ENCODE measurements around the gene MPRIP.

The MPRIP gene

GRCh38 chr17:17091856-17092756 is 49.8 kb downstream of the MPRIP start:
- in situ Hi-C loops (cut with HindIII; ENCODE audit: low sequenced_read_pairs) = loop anchor here (25.0 kb wide), 1 partner anchor 205 kb away; no protein-coding TSS in a partner anchor
- TF ChIP-seq CTCF (IDR thresholded peaks at IDR 0.05; ENCODE audit: low read depth, low read length, missing control alignments) = no peak
- no peak for DNase-seq (ENCODE audit: low read depth)
- H3K4me3 ChIP-seq (ENCODE audit: low read depth, low read length) = no peak overlapping the region

- no peak for DNase-seq (ENCODE audit: low read depth)
- in situ Hi-C loops (cut with HindIII; ENCODE audit: low sequenced_read_pairs) = loop anchor here (25.0 kb wide), 1 partner anchor 206 kb away; no protein-coding TSS in a partner anchor
- no peak for TF ChIP-seq CTCF (IDR thresholded peaks at IDR 0.05; ENCODE audit: low read depth, low read length, missing control alignments)
- H3K4me3 ChIP-seq (ENCODE audit: low read depth, low read length) = no peak overlapping the region
These were observed 51.5 kb downstream of the MPRIP start for GRCh38 chr17:17093764-17094163.

- H3K4me3 ChIP-seq (ENCODE audit: low read depth, low read length) = no peak overlapping the region
- no peak for DNase-seq (ENCODE audit: low read depth)
These were observed 54.4 kb downstream of the MPRIP start for GRCh38 chr17:17096438-17097178.

GRCh38 chr17:17097763-17098345 is 55.6 kb downstream of the MPRIP start:
- in situ Hi-C loops (cut with HindIII; ENCODE audit: low sequenced_read_pairs) = loop anchor here (5.0 to 25.0 kb wide), 3 partner anchors 46 to 211 kb away; no protein-coding TSS in a partner anchor
- no peak for TF ChIP-seq CTCF (IDR thresholded peaks at IDR 0.05; ENCODE audit: low read depth, low read length, missing control alignments)
- no peak for DNase-seq (ENCODE audit: low read depth)
- H3K4me3 ChIP-seq (ENCODE audit: low read depth, low read length) = no peak overlapping the region

More at GRCh38 chr17:17096438-17097178, 54.4 kb downstream of the MPRIP start:
- TF ChIP-seq CTCF (IDR thresholded peaks at IDR 0.05; ENCODE audit: low read depth, low read length, missing control alignments) = no peak
- in situ Hi-C loops (cut with HindIII; ENCODE audit: low sequenced_read_pairs) = loop anchor here (5.0 to 25.0 kb wide), 3 partner anchors 44 to 209 kb away; no protein-coding TSS in a partner anchor

- no peak overlapping the region for H3K4me3 ChIP-seq (ENCODE audit: low read depth, low read length)
- no peak for DNase-seq (ENCODE audit: low read depth)
- no peak for TF ChIP-seq CTCF (IDR thresholded peaks at IDR 0.05; ENCODE audit: low read depth, low read length, missing control alignments)
- in situ Hi-C loops (cut with HindIII; ENCODE audit: low sequenced_read_pairs) = loop anchor here (5.0 to 25.0 kb wide), 3 partner anchors 46 to 211 kb away; no protein-coding TSS in a partner anchor
These were observed 56.4 kb downstream of the MPRIP start for GRCh38 chr17:17098551-17099179.

GRCh38 chr17:17102176-17102575 is 59.9 kb downstream of the MPRIP start:
- DNase-seq (ENCODE audit: low read depth) = no peak
- TF ChIP-seq CTCF (IDR thresholded peaks at IDR 0.05; ENCODE audit: low read depth, low read length, missing control alignments) = no peak
- in situ Hi-C loops (cut with HindIII; ENCODE audit: low sequenced_read_pairs) = no loop called here
- H3K4me3 ChIP-seq (ENCODE audit: low read depth, low read length) = no peak overlapping the region

All from astrocyte of the cerebellum (primary cell).